Esophagus squamous epithelium (tissue), 5 donors: Measurements from ENCODE around the gene NACC1. TPM values are rescaled to one million over a fixed set of nuclear protein-coding genes. Genes with fewer than 3 reads are reported as not detected.
A peak's percentile ranks its signal among the peaks of the same experiment; 100 is the strongest.

Source experiments
- DNase-seq: peaks from one replicate; lab custom pipeline; 2025; lab: John Stamatoyannopoulos, UW
- H3K27ac ChIP-seq, 4 donors: fragments of 200-600 bp; sonication (generic); one replicate each; pipeline ENCODE4 v1.5.1; 2016 to 2019; ENCODE audit warnings: mild to moderate bottlenecking in 1 of 4
- H3K27me3 ChIP-seq, 4 donors: fragments of 200-600 bp; sonication (generic); 1 replicate in 3 of 4; 2 replicates in 1 of 4; pipeline versions ENCODE4 v1.5.1 to v1.6.0; 2017 to 2021; ENCODE audit warnings: antibody characterized with exemption in 1 of 4
- H3K36me3 ChIP-seq, 3 donors: fragments of 200-600 bp; sonication (generic); one replicate each; pipeline ENCODE4 v1.5.1; 2016 to 2019
- H3K4me1 ChIP-seq, 3 donors: fragments of 200-600 bp; sonication (generic); one replicate each; pipeline ENCODE4 v1.5.1; 2017 to 2019
- H3K4me3 ChIP-seq, 4 donors: fragments of 200-600 bp; sonication (generic); 1 replicate in 3 of 4; 2 replicates in 1 of 4; pipeline ENCODE4 v1.5.1; 2016 to 2019; ENCODE audit warnings: mild to moderate bottlenecking in 2 of 4, moderate library complexity in 1 of 4
- H3K9me3 ChIP-seq, 3 donors: fragments of 200-600 bp; sonication (generic); one replicate each; pipeline ENCODE4 v1.5.1; 2016 to 2019
- CTCF ChIP-seq, 6 experiments: fragments of 450-650 bp in 4 of 6; fragments of 200-600 bp in 2 of 6; sonication (generic) in 2 of 6; IDR thresholded peaks; one replicate each; pipeline ENCODE4 v1.5.1; 2016 to 2019; ENCODE audit warnings: antibody characterized with exemption in 6 of 6, mild to moderate bottlenecking in 4 of 6, moderate library complexity in 4 of 6
- POLR2A ChIP-seq, 4 donors: fragments of 450-650 bp; IDR thresholded peaks; one replicate each; pipeline ENCODE4 v1.6.1; 2017; ENCODE audit warnings: antibody characterized with exemption in 4 of 4, mild to moderate bottlenecking in 4 of 4, moderate library complexity in 3 of 4
- WGBS, 2 donors: methylation state at CpG; one replicate each; pipeline ENCODE4 v1.1.5; 2018; 5-methylcytosine and 5-hydroxymethylcytosine counted together
- intact Hi-C: fragments of 100-400 bp; cut with DNase I; formaldehyde crosslinking; loops from one replicate; pipeline ENCODE4 v1.15.0; 2022
- total RNA-seq, 4 donors: library from RNA; depleted of rRNA; stranded (reverse); fragments of >200 nt; gene quantifications; one replicate each; pipeline ENCODE4 v1.1.0, GENCODE V29; 2016
- donor health status: DM: yes; HTN: yes; CAD: no.

NACC1 gene
- total RNA-seq, 4 donors from 2014 or later, result 26.7 to 45.5 (median 37.1) TPM

GRCh38 chr19:13095934-13096927 is 21.8 kb upstream of the NACC1 start:
- Histone ChIP-seq H3K27ac (peak overlapping the region; percentile 33 to 94 (median 88)), H3K4me3 (peak overlapping the region in 3 of 4 donors; percentile 19 to 47 (median 23)), H3K27me3 (peaks cover 0 to 9% (median 0%) of the 10 kb centered on the region in 4 donors), H3K4me1 (peaks cover 41 to 99% (median 63%) of the 10 kb centered on the region in 3 donors), H3K36me3 (peaks cover 0 to 42% (median 0%) of the 10 kb centered on the region in 3 donors), H3K9me3 (no peaks in the 10 kb centered on the region)
- TF ChIP-seq POLR2A (IDR thresholded peaks at IDR 0.05) (no peak), CTCF (IDR thresholded peaks at IDR 0.05) (peak in 3 of 6 experiments; percentile 6 to 24 (median 23))
- intact Hi-C loops, result no loop called here
- DNase-seq, result no peak
- 46 to 65% methylated on average over 2 to 13 of the region's 44 CpGs for WGBS, 2 donors

GRCh38 chr19:13097033-13097462 is 21.0 kb upstream of the NACC1 start:
- Histone ChIP-seq H3K27me3 (peaks cover 0 to 9% (median 0%) of the 10 kb centered on the region in 4 donors), H3K4me1 (peaks cover 41 to 99% (median 61%) of the 10 kb centered on the region in 3 donors), H3K9me3 (no peaks in the 10 kb centered on the region), H3K27ac (peak overlapping the region; percentile 75 to 94 (median 92)), H3K4me3 (peak overlapping the region in 2 of 4 donors; percentile 52 to 62), H3K36me3 (peaks cover 0 to 34% (median 0%) of the 10 kb centered on the region in 3 donors)
- no peak for DNase-seq
- 52 to 53% methylated on average over 19 to 20 of the region's 20 CpGs for WGBS, 2 donors
- TF ChIP-seq CTCF (IDR thresholded peaks at IDR 0.05) (no peak), POLR2A (IDR thresholded peaks at IDR 0.05) (no peak)
- intact Hi-C loops, result no loop called here

GRCh38 chr19:13097463-13098258 is 20.4 kb upstream of the NACC1 start:
- H3K36me3 ChIP-seq, result peaks cover 0 to 28% (median 0%) of the 10 kb centered on the region in 3 donors
- peak overlapping the region; percentile 75 to 94 (median 92) for H3K27ac ChIP-seq
- intact Hi-C loops, result no loop called here
- peaks cover 0 to 9% (median 0%) of the 10 kb centered on the region in 4 donors for H3K27me3 ChIP-seq
- H3K9me3 ChIP-seq, result no peaks in the 10 kb centered on the region
- H3K4me3 ChIP-seq, result peak overlapping the region; percentile 37 to 62 (median 48)
- WGBS, 2 donors, result 32 to 51% methylated on average over 7 to 20 of the region's 69 CpGs
- no peak for TF ChIP-seq CTCF (IDR thresholded peaks at IDR 0.05)
- TF ChIP-seq POLR2A (IDR thresholded peaks at IDR 0.05), result no peak
- H3K4me1 ChIP-seq, result peaks cover 46 to 99% (median 60%) of the 10 kb centered on the region in 3 donors
- no peak for DNase-seq

GRCh38 chr19:13098277-13099072 is 19.6 kb upstream of the NACC1 start:
- peak overlapping the region; percentile 37 to 62 (median 48) for H3K4me3 ChIP-seq
- H3K27ac ChIP-seq, result peak overlapping the region; percentile 75 to 94 (median 92)
- 3 to 36% methylated on average over 10 to 14 of the region's 58 CpGs for WGBS, 2 donors
- DNase-seq, result no peak
- peaks cover 52 to 100% (median 64%) of the 10 kb centered on the region in 3 donors for H3K4me1 ChIP-seq
- H3K36me3 ChIP-seq, result peaks cover 0 to 26% (median 0%) of the 10 kb centered on the region in 3 donors
- no peaks in the 10 kb centered on the region for H3K9me3 ChIP-seq
- intact Hi-C loops, result no loop called here
- peaks cover 0 to 9% (median 0%) of the 10 kb centered on the region in 4 donors for H3K27me3 ChIP-seq
- TF ChIP-seq CTCF (IDR thresholded peaks at IDR 0.05) (peak in 1 of 6 experiments; percentile 8), POLR2A (IDR thresholded peaks at IDR 0.05) (no peak)
